GM21723 (cell line): ENCODE results near the gene GSTM5.
"Not testable (repeated sequence)": the region's sequence is repeated elsewhere in the genome, so short reads cannot be mapped to it uniquely, and the experiment has no call there.

Experiments
- ATAC-seq: cut with Tn5 transposase; IDR thresholded peaks from one replicate; pipeline ENCODE4 v1.9.1; 2021; ENCODE audit warnings: mild to moderate bottlenecking, moderate library complexity; ENCODE audit not compliant: unreplicated experiment

The GSTM5 gene

GRCh38 chr1:109760581-109761226 lies 48.7 kb downstream of the GSTM5 start:
- ATAC-seq = no peak

GRCh38 chr1:109761227-109762038 lies 49.4 kb downstream of the GSTM5 start:
- no peak for ATAC-seq

GRCh38 chr1:109762039-109762585 lies 50.1 kb downstream of the GSTM5 start:
- no peak for ATAC-seq

- ATAC-seq = no peak
These were observed 51.0 kb downstream of the GSTM5 start for GRCh38 chr1:109762821-109763645.

- ATAC-seq = no peak
These were observed 51.8 kb downstream of the GSTM5 start, which contains the start of gene EPS8L3 for GRCh38 chr1:109763646-109764415. Gene EPS8L3, minus strand, starts transcription at chr1:109763923. Its CDS starts 2,174 bp downstream, at chr1:109761749.

GRCh38 chr1:109764561-109765482 lies 52.8 kb downstream of the GSTM5 start:
- no peak for ATAC-seq

- ATAC-seq = no peak
These were observed 53.4 kb downstream of the GSTM5 start for GRCh38 chr1:109765483-109765815.

GRCh38 chr1:109765896-109766615 lies 54.0 kb downstream of the GSTM5 start:
- no peak for ATAC-seq

- ATAC-seq = not testable (repeated sequence)
These were observed 55.1 kb downstream of the GSTM5 start for GRCh38 chr1:109766991-109767636.
